GM23338 (cell line): ENCODE results near the gene MAST2. TPM values are rescaled to one million over a fixed set of nuclear protein-coding genes. Genes with fewer than 3 reads are reported as not detected.

Source experiments
- ATAC-seq: fragments of 200-7000 bp; cut with Tn5 transposase; 3 replicates; pipeline ENCODE4 v1.9.1; 2020
- DNase-seq: peaks from one replicate; pipeline ENCODE4 v3.0.0-alpha.2; 2015; ENCODE audit warnings: low spot score
- H2AFZ ChIP-seq: fragments of 200-600 bp; sonication (generic); 2 replicates; pipeline ENCODE4 v1.8.0; 2016; ENCODE audit warnings: antibody characterized with exemption, mild to moderate bottlenecking, moderate library complexity
- H3F3A ChIP-seq: fragments of 200-600 bp; sonication (generic); replicated peaks from 2 replicates; pipeline ENCODE4 v1.8.0; 2017; ENCODE audit warnings: antibody characterized with exemption, mixed run types, low read depth
- H3K27ac ChIP-seq: fragments of 200-600 bp; sonication (generic); 2 replicates; pipeline ENCODE4 v1.6.1; 2016; ENCODE audit warnings: low read depth
- H3K27me3 ChIP-seq: fragments of 200-600 bp; sonication (generic); 2 replicates; pipeline ENCODE4 v1.8.0; 2016; ENCODE audit warnings: mild to moderate bottlenecking, mixed run types, moderate library complexity; ENCODE audit not compliant: insufficient read depth
- H3K36me3 ChIP-seq: fragments of 200-600 bp; sonication (generic); 2 replicates; pipeline ENCODE4 v1.8.0; 2016; ENCODE audit warnings: mild to moderate bottlenecking; ENCODE audit not compliant: insufficient read depth
- H3K4me1 ChIP-seq: fragments of 200-600 bp; sonication (generic); 2 replicates; pipeline ENCODE4 v1.8.0; 2016; ENCODE audit warnings: mild to moderate bottlenecking, moderate library complexity; ENCODE audit not compliant: insufficient read depth
- H3K4me2 ChIP-seq: fragments of 200-600 bp; sonication (generic); 2 replicates; pipeline ENCODE4 v1.7.1; 2017; ENCODE audit warnings: mixed run types
- H3K4me3 ChIP-seq: fragments of 200-600 bp; sonication (generic); 2 replicates; pipeline ENCODE4 v1.6.1; 2016; ENCODE audit warnings: mixed run types
- H3K79me2 ChIP-seq: fragments of 200-600 bp; sonication (generic); replicated peaks from 2 replicates; pipeline ENCODE4 v1.8.0; 2017; ENCODE audit warnings: mild to moderate bottlenecking; ENCODE audit not compliant: insufficient read depth
- H3K9me2 ChIP-seq: fragments of 200-600 bp; sonication (generic); 2 replicates; pipeline ENCODE4 v1.8.0; 2017; ENCODE audit not compliant: insufficient read depth
- H4K20me1 ChIP-seq: fragments of 200-600 bp; sonication (generic); replicated peaks from 2 replicates; pipeline ENCODE4 v1.8.0; 2017; ENCODE audit warnings: mild to moderate bottlenecking; ENCODE audit not compliant: insufficient read depth
- H3K27ac Mint-ChIP-seq: 2 replicates; pipeline ENCODE4 v1.8.0; 2020; ENCODE audit warnings: inconsistent platforms, mild to moderate bottlenecking, moderate library complexity, mixed read lengths
- H3K27me3 Mint-ChIP-seq: 3 replicates; pipeline ENCODE4 v1.8.0; 2022; ENCODE audit warnings: low read depth, mild to moderate bottlenecking, moderate library complexity, mixed read lengths, inconsistent platforms; ENCODE audit not compliant: insufficient read depth, poor library complexity
- H3K36me3 Mint-ChIP-seq: 3 replicates; pipeline ENCODE4 v1.8.0; 2021; ENCODE audit warnings: low read depth, mild to moderate bottlenecking, inconsistent platforms, moderate library complexity, mixed read lengths
- H3K4me1 Mint-ChIP-seq: 3 replicates; pipeline ENCODE4 v1.8.0; 2020; ENCODE audit warnings: mild to moderate bottlenecking, inconsistent platforms, mixed read lengths
- H3K4me3 Mint-ChIP-seq: 3 replicates; pipeline ENCODE4 v1.8.0; 2021; ENCODE audit warnings: moderate library complexity, mild to moderate bottlenecking, inconsistent platforms, mixed read lengths
- H3K9me3 Mint-ChIP-seq: 3 replicates; pipeline ENCODE4 v1.8.0; 2020; ENCODE audit warnings: moderate library complexity, mild to moderate bottlenecking, inconsistent platforms, mixed read lengths
- CREB1 ChIP-seq: fragments of 250-450 bp; sonication (Bioruptor Pico); IDR thresholded peaks from 2 replicates; pipeline ENCODE4 v1.5.0; 2020; ENCODE audit warnings: low read depth, mild to moderate bottlenecking, moderate library complexity
- EZH2 ChIP-seq: fragments of 200-600 bp; sonication (generic); IDR thresholded peaks from one replicate; pipeline ENCODE4 v1.8.0; 2017; ENCODE audit warnings: antibody characterized with exemption, mild to moderate bottlenecking, low read depth; ENCODE audit not compliant: unreplicated experiment
- JUNB ChIP-seq: IDR thresholded peaks from one replicate; pipeline ENCODE4 v1.6.1; 2016; ENCODE audit warnings: antibody characterized with exemption; ENCODE audit not compliant: unreplicated experiment
- NANOG ChIP-seq: IDR thresholded peaks from 2 replicates; pipeline ENCODE4 v1.6.1; 2016; ENCODE audit warnings: antibody characterized with exemption, borderline replicate concordance
- STAT1 ChIP-seq: IDR thresholded peaks from one replicate; pipeline ENCODE4 v1.6.1; 2016; ENCODE audit warnings: antibody characterized with exemption; ENCODE audit not compliant: unreplicated experiment
- ZNF114 ChIP-seq: fragments of 250-450 bp; sonication (Bioruptor Pico); IDR thresholded peaks from 2 replicates; pipeline ENCODE4 v1.5.0; 2020; ENCODE audit warnings: mild to moderate bottlenecking, moderate library complexity
- polyA plus RNA-seq: library from polyadenylated mRNA; unstranded; fragments of >200 nt; fragmentation: Nextera tagmentation; extraction: Ambion mirVana; gene quantifications from 2 replicates; pipeline ENCODE4 v1.2.1, GENCODE V29; 2016
- total RNA-seq: library from RNA; depleted of rRNA; stranded (reverse); fragments of >200 nt; shearing (Covaris generic); gene quantifications from 2 replicates; pipeline ENCODE4 v1.2.3, GENCODE V29; 2014
- TF ChIP-seq, protein P1 (sequence below): fragments of 250-450 bp; sonication (Bioruptor Pico); IDR thresholded peaks from 2 replicates; pipeline ENCODE4 v1.5.0; 2020; ENCODE audit warnings: mild to moderate bottlenecking, moderate library complexity
- TF ChIP-seq, protein P2 (sequence below), 2 experiments: fragments of 200-600 bp in 1 of 2; sonication (generic) in 1 of 2; conservative IDR thresholded peaks; 2 replicates each; pipeline versions ENCODE4 v1.5.1 to v1.6.1; 2016 to 2017; ENCODE audit warnings: antibody characterized with exemption in 2 of 2, low read depth in 2 of 2, mild to moderate bottlenecking in 2 of 2, moderate library complexity in 1 of 2
- TF ChIP-seq, protein P3 (sequence below): IDR thresholded peaks from one replicate; pipeline ENCODE4 v1.6.1; 2018; ENCODE audit warnings: antibody characterized with exemption; ENCODE audit not compliant: unreplicated experiment
- TF ChIP-seq, protein P4 (sequence below): IDR thresholded peaks from 2 replicates; pipeline ENCODE4 v1.6.1; 2016; ENCODE audit warnings: antibody characterized with exemption

Gene MAST2
- total and polyA plus RNA-seq, 2 experiments from 2014 or later: 11.5 to 57.7 TPM

DNA sequence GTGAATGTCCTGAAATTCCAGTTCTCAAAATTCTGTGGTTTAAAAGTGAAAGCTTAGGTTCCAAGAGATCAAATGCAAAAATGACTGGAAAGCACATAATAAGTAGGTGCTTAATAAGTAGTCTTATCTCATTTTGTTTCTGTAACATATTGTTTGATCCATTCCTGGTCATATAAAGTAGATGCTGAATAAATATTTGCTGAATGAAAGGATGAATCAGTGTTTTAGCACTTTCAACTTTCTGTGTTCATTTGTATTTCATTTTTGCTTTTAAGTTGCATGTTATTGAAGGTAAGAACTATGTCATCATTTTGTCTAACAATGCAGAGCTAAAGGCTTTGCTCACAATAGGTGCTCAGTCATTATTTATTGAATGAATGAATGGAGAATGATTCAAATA lies 6.3 kb downstream of the MAST2 start (continued):
- TF ChIP-seq, protein P1, sequence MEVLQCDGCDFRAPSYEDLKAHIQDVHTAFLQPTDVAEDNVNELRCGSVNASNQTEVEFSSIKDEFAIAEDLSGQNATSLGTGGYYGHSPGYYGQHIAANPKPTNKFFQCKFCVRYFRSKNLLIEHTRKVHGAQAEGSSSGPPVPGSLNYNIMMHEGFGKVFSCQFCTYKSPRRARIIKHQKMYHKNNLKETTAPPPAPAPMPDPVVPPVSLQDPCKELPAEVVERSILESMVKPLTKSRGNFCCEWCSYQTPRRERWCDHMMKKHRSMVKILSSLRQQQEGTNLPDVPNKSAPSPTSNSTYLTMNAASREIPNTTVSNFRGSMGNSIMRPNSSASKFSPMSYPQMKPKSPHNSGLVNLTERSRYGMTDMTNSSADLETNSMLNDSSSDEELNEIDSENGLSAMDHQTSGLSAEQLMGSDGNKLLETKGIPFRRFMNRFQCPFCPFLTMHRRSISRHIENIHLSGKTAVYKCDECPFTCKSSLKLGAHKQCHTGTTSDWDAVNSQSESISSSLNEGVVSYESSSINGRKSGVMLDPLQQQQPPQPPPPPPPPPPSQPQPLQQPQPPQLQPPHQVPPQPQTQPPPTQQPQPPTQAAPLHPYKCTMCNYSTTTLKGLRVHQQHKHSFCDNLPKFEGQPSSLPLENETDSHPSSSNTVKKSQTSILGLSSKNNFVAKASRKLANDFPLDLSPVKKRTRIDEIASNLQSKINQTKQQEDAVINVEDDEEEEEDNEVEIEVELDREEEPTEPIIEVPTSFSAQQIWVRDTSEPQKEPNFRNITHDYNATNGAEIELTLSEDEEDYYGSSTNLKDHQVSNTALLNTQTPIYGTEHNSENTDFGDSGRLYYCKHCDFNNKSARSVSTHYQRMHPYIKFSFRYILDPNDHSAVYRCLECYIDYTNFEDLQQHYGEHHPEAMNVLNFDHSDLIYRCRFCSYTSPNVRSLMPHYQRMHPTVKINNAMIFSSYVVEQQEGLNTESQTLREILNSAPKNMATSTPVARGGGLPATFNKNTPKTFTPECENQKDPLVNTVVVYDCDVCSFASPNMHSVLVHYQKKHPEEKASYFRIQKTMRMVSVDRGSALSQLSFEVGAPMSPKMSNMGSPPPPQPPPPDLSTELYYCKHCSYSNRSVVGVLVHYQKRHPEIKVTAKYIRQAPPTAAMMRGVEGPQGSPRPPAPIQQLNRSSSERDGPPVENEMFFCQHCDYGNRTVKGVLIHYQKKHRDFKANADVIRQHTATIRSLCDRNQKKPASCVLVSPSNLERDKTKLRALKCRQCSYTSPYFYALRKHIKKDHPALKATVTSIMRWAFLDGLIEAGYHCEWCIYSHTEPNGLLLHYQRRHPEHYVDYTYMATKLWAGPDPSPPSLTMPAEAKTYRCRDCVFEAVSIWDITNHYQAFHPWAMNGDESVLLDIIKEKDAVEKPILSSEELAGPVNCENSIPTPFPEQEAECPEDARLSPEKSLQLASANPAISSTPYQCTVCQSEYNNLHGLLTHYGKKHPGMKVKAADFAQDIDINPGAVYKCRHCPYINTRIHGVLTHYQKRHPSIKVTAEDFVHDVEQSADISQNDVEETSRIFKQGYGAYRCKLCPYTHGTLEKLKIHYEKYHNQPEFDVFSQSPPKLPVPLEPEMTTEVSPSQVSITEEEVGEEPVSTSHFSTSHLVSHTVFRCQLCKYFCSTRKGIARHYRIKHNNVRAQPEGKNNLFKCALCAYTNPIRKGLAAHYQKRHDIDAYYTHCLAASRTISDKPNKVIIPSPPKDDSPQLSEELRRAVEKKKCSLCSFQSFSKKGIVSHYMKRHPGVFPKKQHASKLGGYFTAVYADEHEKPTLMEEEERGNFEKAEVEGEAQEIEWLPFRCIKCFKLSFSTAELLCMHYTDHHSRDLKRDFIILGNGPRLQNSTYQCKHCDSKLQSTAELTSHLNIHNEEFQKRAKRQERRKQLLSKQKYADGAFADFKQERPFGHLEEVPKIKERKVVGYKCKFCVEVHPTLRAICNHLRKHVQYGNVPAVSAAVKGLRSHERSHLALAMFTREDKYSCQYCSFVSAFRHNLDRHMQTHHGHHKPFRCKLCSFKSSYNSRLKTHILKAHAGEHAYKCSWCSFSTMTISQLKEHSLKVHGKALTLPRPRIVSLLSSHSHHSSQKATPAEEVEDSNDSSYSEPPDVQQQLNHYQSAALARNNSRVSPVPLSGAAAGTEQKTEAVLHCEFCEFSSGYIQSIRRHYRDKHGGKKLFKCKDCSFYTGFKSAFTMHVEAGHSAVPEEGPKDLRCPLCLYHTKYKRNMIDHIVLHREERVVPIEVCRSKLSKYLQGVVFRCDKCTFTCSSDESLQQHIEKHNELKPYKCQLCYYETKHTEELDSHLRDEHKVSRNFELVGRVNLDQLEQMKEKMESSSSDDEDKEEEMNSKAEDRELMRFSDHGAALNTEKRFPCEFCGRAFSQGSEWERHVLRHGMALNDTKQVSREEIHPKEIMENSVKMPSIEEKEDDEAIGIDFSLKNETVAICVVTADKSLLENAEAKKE (CRISPR knock-in tag): no peak
- TF ChIP-seq STAT1: no peak
- no peak for TF ChIP-seq EZH2
- TF ChIP-seq, protein P2, sequence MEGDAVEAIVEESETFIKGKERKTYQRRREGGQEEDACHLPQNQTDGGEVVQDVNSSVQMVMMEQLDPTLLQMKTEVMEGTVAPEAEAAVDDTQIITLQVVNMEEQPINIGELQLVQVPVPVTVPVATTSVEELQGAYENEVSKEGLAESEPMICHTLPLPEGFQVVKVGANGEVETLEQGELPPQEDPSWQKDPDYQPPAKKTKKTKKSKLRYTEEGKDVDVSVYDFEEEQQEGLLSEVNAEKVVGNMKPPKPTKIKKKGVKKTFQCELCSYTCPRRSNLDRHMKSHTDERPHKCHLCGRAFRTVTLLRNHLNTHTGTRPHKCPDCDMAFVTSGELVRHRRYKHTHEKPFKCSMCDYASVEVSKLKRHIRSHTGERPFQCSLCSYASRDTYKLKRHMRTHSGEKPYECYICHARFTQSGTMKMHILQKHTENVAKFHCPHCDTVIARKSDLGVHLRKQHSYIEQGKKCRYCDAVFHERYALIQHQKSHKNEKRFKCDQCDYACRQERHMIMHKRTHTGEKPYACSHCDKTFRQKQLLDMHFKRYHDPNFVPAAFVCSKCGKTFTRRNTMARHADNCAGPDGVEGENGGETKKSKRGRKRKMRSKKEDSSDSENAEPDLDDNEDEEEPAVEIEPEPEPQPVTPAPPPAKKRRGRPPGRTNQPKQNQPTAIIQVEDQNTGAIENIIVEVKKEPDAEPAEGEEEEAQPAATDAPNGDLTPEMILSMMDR (conservative IDR thresholded peaks at IDR 0.05; ENCODE audit: low read depth in 2 of 2): no peak

DNA sequence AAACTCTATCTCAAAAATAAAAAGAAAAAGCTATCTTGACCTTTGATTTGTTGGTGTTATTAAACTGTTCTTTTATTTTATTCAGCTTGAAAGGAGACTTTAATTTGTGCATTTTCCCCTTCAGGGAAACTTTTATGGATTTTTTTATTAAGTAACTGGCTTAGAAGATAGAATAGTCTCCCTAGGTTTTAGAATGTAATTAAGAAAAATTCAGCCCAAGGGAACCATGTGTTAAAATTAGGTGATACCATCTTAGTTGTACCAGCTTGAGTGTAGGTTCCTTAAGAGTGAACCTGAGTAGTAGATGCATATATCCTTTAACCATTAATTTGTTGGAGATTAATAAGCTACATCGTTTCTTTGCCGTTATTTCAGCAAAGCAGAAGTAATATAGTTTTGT lies 11.4 kb downstream of the MAST2 start:
- H3K36me3 Mint-ChIP-seq: peaks cover 15% of the 10 kb centered on the region; the same call in 2 of the 3 replicates
- no peaks in the 10 kb centered on the region for H3K27me3 Mint-ChIP-seq
- Histone ChIP-seq H3K36me3 (no peaks in the 10 kb centered on the region), H3K4me3 (no peak overlapping the region), H3K4me2 (no peak overlapping the region), H4K20me1 (peaks cover 22% of the 10 kb centered on the region), H3F3A (no peaks in the 10 kb centered on the region), H3K79me2 (peaks cover 91% of the 10 kb centered on the region), H3K9me2 (no peaks in the 10 kb centered on the region), H3K4me1 (no peaks in the 10 kb centered on the region), H3K27ac (no peak overlapping the region), H3K27me3 (no peaks in the 10 kb centered on the region), H2AFZ (no peak overlapping the region)
- no peak overlapping the region for H3K4me3 Mint-ChIP-seq
- no peaks in the 10 kb centered on the region for H3K4me1 Mint-ChIP-seq
- ATAC-seq (no peak), DNase-seq (no peak)
- H3K9me3 Mint-ChIP-seq: no peaks in the 10 kb centered on the region
- no peak overlapping the region for H3K27ac Mint-ChIP-seq
- TF ChIP-seq, protein P2 (conservative IDR thresholded peaks at IDR 0.05; ENCODE audit: low read depth in 2 of 2): no peak
- TF ChIP-seq JUNB (no peak), CREB1 (CRISPR knock-in tag) (no peak), STAT1 (no peak), NANOG (no peak), ZNF114 (CRISPR knock-in tag) (no peak)
- TF ChIP-seq, protein P3, sequence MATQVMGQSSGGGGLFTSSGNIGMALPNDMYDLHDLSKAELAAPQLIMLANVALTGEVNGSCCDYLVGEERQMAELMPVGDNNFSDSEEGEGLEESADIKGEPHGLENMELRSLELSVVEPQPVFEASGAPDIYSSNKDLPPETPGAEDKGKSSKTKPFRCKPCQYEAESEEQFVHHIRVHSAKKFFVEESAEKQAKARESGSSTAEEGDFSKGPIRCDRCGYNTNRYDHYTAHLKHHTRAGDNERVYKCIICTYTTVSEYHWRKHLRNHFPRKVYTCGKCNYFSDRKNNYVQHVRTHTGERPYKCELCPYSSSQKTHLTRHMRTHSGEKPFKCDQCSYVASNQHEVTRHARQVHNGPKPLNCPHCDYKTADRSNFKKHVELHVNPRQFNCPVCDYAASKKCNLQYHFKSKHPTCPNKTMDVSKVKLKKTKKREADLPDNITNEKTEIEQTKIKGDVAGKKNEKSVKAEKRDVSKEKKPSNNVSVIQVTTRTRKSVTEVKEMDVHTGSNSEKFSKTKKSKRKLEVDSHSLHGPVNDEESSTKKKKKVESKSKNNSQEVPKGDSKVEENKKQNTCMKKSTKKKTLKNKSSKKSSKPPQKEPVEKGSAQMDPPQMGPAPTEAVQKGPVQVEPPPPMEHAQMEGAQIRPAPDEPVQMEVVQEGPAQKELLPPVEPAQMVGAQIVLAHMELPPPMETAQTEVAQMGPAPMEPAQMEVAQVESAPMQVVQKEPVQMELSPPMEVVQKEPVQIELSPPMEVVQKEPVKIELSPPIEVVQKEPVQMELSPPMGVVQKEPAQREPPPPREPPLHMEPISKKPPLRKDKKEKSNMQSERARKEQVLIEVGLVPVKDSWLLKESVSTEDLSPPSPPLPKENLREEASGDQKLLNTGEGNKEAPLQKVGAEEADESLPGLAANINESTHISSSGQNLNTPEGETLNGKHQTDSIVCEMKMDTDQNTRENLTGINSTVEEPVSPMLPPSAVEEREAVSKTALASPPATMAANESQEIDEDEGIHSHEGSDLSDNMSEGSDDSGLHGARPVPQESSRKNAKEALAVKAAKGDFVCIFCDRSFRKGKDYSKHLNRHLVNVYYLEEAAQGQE: no peak
- TF ChIP-seq, protein P4, sequence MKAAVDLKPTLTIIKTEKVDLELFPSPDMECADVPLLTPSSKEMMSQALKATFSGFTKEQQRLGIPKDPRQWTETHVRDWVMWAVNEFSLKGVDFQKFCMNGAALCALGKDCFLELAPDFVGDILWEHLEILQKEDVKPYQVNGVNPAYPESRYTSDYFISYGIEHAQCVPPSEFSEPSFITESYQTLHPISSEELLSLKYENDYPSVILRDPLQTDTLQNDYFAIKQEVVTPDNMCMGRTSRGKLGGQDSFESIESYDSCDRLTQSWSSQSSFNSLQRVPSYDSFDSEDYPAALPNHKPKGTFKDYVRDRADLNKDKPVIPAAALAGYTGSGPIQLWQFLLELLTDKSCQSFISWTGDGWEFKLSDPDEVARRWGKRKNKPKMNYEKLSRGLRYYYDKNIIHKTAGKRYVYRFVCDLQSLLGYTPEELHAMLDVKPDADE: no peak
